HG03135 (cell line): ENCODE measurements around the gene NXPH4.
A peak's percentile ranks its signal among the peaks of the same experiment; 100 is the strongest.

Experiments
- ATAC-seq: cut with Tn5 transposase; IDR thresholded peaks from one replicate; pipeline ENCODE4 v1.9.1; 2021; ENCODE audit warnings: mild to moderate bottlenecking, moderate library complexity; ENCODE audit not compliant: unreplicated experiment

The NXPH4 gene

GRCh38 chr12:57218030-57218853 is 1.6 kb downstream of the NXPH4 start:
- no peak for ATAC-seq

- no peak for ATAC-seq
Observed at GRCh38 chr12:57219205-57219992, 2.8 kb downstream of the NXPH4 start.

- no peak for ATAC-seq
Observed at GRCh38 chr12:57219993-57220754, 3.6 kb downstream of the NXPH4 start.

GRCh38 chr12:57220770-57221168 is 4.2 kb downstream of the NXPH4 start:
- no peak for ATAC-seq

DNA sequence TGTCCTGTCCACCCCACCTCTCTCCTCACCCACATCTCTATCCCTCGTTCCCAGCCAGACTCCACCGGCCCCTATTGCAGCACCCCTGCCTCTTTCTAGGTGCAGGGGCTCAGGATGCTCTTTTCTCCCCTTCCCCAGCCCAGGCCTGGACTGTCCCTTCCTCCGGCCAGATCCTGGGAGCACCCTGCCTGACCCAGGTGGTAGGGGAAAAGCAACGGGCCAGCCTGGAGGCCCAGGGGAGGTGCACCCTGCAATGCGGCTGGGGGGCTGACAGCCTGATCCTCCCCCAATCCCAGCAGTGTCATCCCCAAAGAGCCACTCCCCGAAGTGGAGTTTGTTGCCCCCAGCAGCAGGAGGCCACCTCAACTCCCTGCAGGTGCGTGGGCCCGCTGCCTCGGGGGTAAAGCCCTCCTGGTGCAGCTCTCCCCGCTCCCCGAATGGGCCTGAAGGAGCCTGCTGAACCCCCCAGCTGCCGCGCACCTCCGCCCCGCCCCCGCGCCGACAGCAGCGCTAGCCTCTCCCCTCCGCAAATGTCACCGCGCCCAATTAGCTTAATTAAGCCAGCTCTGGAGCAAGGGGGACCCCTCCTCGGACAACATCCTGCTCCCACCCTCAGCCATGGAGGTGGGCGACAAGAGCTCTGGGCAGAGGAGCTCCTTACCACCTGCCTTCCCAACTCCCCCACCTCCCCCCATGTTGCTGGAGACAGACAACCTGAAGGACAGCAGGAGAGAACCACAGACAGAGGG is 4.7 kb downstream of the NXPH4 start:
- no peak for ATAC-seq

- ATAC-seq: no peak
Observed at GRCh38 chr12:57222286-57223190, 5.9 kb downstream of the NXPH4 start.

GRCh38 chr12:57223191-57224165 is 6.9 kb downstream of the NXPH4 start:
- no peak for ATAC-seq

GRCh38 chr12:57224278-57224972 is 7.8 kb downstream of the NXPH4 start:
- no peak for ATAC-seq

- no peak for ATAC-seq
Observed at GRCh38 chr12:57224973-57225679, 8.5 kb downstream of the NXPH4 start.

DNA sequence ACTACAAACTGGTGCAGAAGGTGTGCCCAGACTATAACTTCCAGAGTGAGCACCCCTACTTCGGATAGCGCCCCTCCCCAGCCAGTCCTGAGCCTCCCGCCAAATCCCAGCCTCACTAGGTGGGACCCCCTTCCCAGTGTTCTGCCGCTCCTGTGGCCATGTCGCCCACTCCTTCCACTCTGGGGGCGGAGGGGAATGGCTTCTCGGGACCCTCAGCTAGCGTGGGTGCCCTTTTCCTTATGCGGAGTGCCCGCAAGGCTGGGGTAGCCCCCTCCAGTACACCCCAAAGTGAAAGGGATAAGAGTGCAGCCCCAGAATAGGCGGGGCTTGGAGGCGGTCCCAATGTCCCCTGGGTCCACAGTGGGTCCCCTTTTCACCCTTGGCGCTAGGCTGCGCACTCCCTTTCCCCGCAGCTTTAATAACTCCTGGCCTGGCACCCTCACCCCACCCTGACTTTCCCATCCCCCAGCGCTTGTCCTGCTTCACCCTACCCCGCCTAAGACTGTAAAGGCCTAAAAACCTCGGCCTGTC is 9.2 kb downstream of the NXPH4 start:
- no peak for ATAC-seq

GRCh38 chr12:57226588-57227314 is 10.2 kb downstream of the NXPH4 start:
- no peak for ATAC-seq

DNA sequence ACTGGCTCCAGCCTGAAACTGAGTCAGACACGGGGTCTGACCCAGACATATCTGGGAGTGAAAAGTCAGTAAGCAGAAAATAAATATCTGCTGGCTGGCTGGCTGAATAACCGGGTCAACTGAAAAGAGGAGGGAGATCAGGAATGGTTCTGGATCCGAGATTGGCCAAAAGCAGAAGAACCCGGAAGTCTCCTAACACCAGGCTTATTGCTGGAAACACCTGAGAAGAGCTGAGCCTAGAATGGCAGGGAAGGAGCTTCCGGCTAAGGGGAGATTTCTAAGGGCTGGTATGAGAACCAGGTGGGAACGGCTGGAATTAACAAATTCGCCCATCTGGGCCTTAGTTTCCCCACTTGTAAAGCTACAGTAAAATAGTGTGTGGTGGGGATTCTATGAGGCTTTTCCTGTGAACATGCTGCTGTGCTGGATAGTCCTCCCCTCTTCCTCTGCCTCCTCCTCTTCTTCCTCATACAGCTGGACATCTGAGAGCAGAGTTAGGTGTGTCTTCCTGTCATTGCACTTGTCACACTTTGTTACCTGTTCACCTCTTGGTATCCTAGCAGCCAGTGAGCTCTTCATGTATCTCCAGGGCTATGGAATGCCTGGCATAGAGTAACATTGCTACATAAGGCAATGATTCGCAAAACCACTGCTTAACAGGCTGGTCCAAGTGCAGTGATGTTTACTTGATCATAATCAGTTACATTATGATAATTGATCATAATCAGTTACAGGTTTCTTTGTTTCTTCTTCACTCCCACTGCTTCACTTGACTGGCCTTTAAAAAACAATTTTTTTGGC is 10.9 kb downstream of the NXPH4 start:
- no peak for ATAC-seq

DNA sequence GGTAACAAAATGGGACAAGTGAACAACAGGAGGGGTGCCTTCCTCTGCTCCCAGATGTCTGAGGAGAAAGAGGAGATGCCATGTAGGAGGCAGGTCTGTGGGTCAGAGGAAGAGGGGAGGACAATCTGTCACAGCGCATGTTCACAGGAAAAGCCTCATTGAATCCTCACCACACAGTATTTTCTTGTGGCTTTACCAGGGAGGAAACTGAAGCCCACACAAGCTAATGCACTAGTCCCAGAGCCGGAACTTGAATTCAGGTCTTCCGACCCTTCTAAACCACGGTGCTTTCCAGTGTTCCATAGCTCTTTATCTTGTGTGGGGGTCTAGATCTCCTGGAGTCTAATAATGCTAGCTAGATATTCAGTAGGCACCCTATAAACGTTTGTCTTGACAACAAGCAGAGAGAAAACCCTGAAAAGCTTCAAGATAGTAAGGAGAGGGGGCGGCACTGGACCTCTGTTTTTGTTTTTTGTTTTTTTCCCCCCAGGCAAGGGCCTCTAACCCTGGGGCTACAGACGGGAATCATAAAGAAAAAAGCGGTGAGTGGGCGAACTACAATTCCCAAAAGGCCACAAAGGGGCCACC is 12.5 kb downstream of the NXPH4 start:
- peak; percentile 4 for ATAC-seq

- ATAC-seq: peak; percentile 55
Observed at GRCh38 chr12:57229634-57230380, 13.2 kb downstream of the NXPH4 start, which contains the start of gene SHMT2. Gene SHMT2 (plus strand): TSS chr12:57229711. CDS start chr12:57229779, 68 bp downstream.
